Measurements from ENCODE around the gene HOXA1.

HOXA1 gene

DNA sequence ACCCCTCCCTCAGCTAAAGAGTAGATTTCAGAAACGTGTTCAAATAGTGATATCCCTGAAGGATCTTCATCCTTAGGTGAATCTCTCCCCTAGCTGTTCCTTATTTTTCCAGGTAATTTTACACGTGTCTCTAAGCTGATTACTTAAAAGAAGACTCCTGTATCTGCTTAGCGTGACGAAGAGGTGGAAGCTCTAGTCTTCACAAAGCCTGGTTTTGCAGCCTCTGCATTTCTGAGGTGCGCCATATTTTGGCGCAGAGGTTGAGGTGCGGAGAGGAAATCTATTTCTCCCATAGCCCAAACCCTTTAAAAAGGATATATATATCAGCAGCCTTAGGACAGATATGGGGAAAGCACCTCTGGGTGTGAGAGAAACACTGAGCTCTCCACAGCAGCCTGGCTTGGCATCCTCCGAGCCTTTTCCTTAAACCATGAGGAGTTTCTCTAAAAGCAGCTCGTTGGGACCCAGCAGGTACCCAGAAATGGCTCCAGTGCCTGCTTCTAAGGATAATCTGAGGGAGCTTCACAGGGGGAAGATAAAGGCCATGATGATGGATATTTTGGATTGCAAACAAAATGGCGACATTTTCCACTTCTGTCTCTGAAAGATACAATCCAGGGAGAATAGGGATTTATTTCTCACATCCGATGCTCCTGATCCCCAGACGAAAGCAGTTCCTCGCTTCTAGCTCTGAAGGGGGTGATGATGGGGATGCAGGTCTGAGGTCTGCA, 9.7 kb upstream of the HOXA1 start:
- Mint-ChIP-seq H3K4me1 (ENCODE audit: low read depth) (peaks cover 14% of the 10 kb centered on the region), H3K9me3 (ENCODE audit: low read depth) (no peaks in the 10 kb centered on the region), H3K27me3 (peaks cover 40% of the 10 kb centered on the region), H3K36me3 (peaks cover under 1% of the 10 kb centered on the region), H3K4me3 (no peak overlapping the region), H3K27ac (no peak overlapping the region)

DNA sequence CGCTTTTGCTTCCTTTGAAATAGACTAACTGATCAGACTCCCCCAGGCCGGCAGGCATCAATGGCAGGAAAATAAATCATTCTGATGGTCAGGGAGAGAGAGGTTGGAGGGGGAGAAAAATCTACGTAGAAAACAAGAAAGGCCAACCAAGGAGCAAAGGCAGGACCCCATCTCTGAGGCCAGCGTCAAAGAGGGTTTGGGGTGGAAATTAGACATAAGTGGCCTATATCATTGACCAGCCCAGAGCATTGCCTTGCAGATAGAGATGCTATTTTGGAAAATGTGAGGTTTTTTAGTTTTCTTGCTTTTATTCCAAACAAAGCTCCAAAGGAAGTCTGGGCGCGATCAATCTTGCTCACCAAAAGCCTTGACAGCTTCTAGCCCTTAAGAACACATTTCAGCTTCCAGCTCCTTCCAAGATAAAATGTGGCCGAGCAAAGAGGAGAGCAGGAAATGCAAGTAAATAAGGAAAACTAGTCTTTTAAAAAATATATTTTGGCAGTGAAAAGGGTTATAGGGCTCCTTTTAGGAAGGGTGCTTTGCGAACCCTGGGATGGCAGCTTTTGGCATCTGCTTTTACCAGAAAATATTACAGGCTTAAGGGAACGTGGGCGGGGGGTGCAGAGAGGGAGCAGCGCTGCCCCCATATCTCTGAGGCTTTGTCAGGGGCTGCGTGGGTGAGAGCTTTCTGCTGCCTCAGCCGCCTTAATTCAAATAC, 8.7 kb upstream of the HOXA1 start:
- Mint-ChIP-seq H3K4me1 (ENCODE audit: low read depth) (peaks cover 14% of the 10 kb centered on the region), H3K27ac (no peak overlapping the region), H3K27me3 (peaks cover 43% of the 10 kb centered on the region), H3K4me3 (no peak overlapping the region), H3K9me3 (ENCODE audit: low read depth) (no peaks in the 10 kb centered on the region), H3K36me3 (peaks cover 3% of the 10 kb centered on the region)

DNA sequence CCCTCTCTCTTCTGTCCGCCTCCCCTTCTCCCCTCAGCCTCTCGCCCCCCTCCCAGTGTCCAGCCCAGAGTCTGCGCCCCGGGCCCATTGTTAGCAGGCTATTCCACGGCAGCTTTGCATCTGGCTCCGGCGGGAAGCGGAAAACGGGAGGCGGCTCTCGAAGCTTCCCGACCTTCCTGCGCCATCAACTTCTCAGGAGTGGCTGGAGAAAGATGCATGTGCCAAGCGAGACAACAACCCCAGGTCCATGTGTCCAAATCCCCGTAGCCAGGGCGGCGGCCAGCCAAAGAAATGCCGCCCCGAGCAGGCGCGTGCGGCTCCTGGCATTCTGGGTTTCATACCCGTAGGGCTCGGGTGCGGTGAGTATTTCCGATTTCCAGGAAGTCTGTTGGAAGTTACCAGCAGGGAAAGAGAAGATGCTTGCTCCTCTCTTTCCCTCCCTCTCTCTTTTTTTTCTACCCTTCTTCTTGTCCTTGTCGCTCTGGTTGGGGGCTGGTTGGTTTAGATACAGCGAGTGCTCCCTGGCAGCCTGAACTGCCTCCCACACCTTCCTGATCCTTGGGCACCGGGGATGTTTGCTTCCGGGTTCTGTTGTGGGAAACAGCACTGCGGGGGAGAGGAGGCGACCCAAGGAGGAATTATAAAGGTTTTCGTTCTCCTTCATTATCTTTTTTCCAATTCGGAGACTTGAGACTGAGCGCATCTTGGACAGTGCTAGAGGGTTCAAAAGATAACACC, 7.9 kb upstream of the HOXA1 start:
- Mint-ChIP-seq H3K36me3 (peaks cover 3% of the 10 kb centered on the region), H3K4me3 (no peak overlapping the region), H3K27ac (no peak overlapping the region), H3K9me3 (ENCODE audit: low read depth) (no peaks in the 10 kb centered on the region), H3K4me1 (ENCODE audit: low read depth) (peaks cover 19% of the 10 kb centered on the region), H3K27me3 (peaks cover 50% of the 10 kb centered on the region)

DNA sequence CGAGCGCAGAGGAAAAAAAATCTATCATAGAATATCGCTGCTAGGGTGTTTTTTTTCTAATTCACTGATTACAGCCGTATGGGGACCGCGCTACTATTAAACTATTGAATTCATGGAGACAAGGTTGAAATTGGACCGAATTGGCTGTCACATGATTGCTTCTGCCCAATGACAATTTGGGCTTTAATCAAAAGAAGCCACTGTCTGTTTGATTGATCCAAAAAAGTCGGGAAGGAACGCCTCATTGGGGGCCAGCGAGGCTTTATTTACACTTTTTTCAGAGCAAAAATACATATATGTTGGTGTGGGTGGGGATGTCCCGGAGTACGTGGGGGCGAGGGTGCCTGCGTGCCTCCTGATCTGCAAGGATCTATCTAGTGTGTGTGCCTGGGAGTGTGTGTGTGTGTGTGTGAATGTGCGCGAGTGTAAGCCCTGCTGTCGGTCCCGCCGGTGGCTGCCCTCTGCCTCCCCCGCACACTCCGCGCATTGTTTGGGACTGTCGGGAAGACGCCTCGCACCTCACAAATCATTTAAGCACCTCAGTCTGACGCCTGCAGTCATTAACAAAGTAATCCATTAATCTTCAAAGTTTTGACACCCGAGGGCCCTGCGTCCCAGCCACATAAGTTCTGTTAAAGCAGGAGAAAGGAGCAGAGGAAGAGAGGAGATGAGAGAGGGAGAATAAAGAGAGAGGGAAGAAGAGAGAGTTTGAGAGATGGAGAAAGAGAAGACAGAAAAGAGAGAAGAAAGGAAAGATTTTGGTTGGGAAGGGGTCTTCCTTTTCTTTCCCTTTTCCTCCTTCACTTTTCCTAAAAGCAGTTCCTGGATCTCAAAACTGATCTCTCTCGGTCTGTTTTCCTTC, 7.0 kb upstream of the HOXA1 start, which contains the start of gene HOXA2:
Gene HOXA2, minus strand, starts transcription at position 103 of the 862 bp plus-strand sequence. CDS start 183 bp downstream, outside the sequence.
- Mint-ChIP-seq H3K36me3 (peaks cover 3% of the 10 kb centered on the region), H3K4me1 (ENCODE audit: low read depth) (peaks cover 21% of the 10 kb centered on the region), H3K27me3 (peaks cover 51% of the 10 kb centered on the region), H3K4me3 (peak within 1 kb of the TSS; percentile 58), H3K9me3 (ENCODE audit: low read depth) (no peaks in the 10 kb centered on the region), H3K27ac (no peak within 1 kb of the TSS)

GRCh38 chr7:27101957-27102580, 6.3 kb upstream of the HOXA1 start:
- Mint-ChIP-seq H3K4me1 (ENCODE audit: low read depth) (peaks cover 28% of the 10 kb centered on the region), H3K36me3 (peaks cover 3% of the 10 kb centered on the region), H3K27me3 (peaks cover 56% of the 10 kb centered on the region), H3K27ac (no peak overlapping the region), H3K9me3 (ENCODE audit: low read depth) (no peaks in the 10 kb centered on the region), H3K4me3 (peak overlapping the region; percentile 58)

DNA sequence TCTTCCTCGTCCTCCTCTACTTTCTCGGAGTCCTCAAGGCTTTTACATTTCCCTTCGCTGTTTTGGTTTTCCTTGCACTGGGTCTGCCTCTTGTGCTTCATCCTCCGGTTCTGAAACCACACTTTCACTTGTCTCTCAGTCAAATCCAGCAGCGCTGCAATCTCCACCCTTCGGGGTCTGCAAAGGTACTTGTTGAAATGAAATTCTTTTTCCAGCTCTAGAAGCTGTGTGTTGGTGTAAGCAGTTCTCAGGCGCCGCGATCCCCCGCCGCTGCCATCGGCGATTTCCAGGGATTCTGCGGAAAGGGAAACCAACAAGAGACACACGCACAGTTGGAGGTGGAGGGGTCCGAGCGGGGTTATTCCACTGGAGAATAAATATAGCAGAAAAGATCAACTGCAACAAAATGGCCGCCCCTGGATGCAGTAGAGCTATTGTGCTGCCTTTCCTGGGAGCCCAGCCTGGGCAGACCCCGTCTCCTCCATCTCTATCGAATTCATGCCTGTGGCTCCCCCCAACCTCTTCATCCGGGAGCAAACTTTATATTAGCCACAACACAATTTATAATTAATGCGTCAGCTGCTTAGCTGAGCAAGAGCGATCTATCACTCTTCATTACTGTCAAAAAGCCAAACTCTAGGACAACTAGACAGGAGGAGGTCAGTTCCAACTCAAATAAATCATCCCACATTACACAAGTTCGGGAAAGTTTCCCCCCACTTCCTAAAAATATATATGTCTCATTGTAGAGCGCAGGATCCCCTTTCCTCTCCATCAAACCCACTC, 5.6 kb upstream of the HOXA1 start:
- no peak overlapping the region for H3K4me3 Mint-ChIP-seq
- peaks cover 56% of the 10 kb centered on the region for H3K27me3 Mint-ChIP-seq
- H3K36me3 Mint-ChIP-seq: peaks cover 3% of the 10 kb centered on the region
- no peak overlapping the region for H3K27ac Mint-ChIP-seq
- H3K9me3 Mint-ChIP-seq (ENCODE audit: low read depth): no peaks in the 10 kb centered on the region
- peaks cover 29% of the 10 kb centered on the region for H3K4me1 Mint-ChIP-seq (ENCODE audit: low read depth)

DNA sequence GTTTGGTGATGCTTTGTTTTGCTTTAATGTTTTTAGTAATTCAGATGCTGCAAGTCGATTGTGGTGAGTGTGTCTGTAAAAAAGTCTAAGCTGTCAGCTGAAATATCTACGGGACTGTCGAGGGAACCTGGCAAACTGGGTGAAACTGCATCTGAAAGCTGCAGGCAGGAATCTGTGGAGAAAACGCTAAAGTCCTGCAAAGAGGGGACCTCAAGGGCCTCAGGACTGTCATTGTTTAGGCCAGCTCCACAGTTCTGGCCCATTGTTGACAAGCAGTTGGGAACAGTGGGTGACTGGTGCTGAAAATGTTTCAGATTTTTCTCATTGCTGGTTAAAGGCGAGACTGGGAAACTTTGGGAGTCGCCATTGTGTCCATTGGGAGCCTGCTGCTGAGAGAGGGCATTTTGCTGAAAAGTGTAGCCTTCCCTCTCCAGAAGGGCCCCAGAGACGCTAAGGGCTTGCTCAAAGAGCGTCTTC, 4.9 kb upstream of the HOXA1 start:
- H3K36me3 Mint-ChIP-seq: peaks cover 3% of the 10 kb centered on the region
- H3K27ac Mint-ChIP-seq: no peak overlapping the region
- peaks cover 30% of the 10 kb centered on the region for H3K4me1 Mint-ChIP-seq (ENCODE audit: low read depth)
- peaks cover 53% of the 10 kb centered on the region for H3K27me3 Mint-ChIP-seq
- H3K9me3 Mint-ChIP-seq (ENCODE audit: low read depth): no peaks in the 10 kb centered on the region
- H3K4me3 Mint-ChIP-seq: no peak overlapping the region

- H3K4me3 Mint-ChIP-seq: no peak overlapping the region
- no peak overlapping the region for H3K27ac Mint-ChIP-seq
- peaks cover 35% of the 10 kb centered on the region for H3K4me1 Mint-ChIP-seq (ENCODE audit: low read depth)
- H3K9me3 Mint-ChIP-seq (ENCODE audit: low read depth): no peaks in the 10 kb centered on the region
- peaks cover 3% of the 10 kb centered on the region for H3K36me3 Mint-ChIP-seq
- H3K27me3 Mint-ChIP-seq: peaks cover 55% of the 10 kb centered on the region
Measured at GRCh38 chr7:27099453-27100370, 3.9 kb upstream of the HOXA1 start.

DNA sequence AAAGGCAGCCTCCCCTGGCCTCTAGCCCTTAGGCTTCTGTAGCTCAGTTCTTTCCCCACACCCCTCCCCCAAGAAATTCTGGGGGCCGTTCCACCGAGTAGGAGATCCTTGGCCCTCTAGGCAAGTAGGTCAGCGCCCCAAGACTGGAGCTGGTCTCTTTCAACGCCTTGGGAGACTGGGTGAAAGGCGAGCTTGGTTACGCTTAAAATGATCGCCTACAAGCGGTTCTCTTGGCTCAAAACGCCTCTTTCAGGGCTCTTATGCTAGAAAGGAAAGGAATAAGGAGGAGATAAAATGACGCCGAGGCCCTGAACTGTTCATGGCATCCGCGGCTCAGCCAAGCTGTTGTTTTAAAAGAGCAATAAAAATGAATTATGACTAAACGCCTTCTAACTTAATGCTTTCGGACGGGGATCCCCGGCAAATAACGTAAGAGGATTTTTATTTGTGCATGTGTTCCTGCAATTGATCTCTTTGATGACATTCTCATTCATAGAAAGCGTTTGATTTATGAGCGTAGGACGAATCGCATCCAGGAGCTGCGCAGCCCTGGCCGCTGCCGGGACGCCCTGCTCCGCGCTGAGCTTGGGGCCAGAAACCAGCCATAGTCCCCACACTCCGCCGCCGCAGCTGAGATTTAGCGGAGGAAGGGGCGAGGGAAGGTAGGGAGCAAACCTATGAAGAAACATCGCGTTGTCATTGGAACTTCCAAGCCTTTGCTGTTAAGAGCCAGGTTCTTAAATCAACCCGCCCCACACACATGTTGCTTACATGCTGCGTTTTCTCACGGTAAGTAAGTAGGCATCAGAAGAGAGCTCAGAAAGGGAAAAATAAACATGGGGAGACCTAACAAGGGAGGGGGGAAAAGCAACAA, 3.0 kb upstream of the HOXA1 start:
- Mint-ChIP-seq H3K27ac (no peak overlapping the region), H3K27me3 (peaks cover 55% of the 10 kb centered on the region), H3K4me3 (no peak overlapping the region), H3K36me3 (peaks cover 3% of the 10 kb centered on the region), H3K4me1 (ENCODE audit: low read depth) (peaks cover 33% of the 10 kb centered on the region), H3K9me3 (ENCODE audit: low read depth) (no peaks in the 10 kb centered on the region)

DNA sequence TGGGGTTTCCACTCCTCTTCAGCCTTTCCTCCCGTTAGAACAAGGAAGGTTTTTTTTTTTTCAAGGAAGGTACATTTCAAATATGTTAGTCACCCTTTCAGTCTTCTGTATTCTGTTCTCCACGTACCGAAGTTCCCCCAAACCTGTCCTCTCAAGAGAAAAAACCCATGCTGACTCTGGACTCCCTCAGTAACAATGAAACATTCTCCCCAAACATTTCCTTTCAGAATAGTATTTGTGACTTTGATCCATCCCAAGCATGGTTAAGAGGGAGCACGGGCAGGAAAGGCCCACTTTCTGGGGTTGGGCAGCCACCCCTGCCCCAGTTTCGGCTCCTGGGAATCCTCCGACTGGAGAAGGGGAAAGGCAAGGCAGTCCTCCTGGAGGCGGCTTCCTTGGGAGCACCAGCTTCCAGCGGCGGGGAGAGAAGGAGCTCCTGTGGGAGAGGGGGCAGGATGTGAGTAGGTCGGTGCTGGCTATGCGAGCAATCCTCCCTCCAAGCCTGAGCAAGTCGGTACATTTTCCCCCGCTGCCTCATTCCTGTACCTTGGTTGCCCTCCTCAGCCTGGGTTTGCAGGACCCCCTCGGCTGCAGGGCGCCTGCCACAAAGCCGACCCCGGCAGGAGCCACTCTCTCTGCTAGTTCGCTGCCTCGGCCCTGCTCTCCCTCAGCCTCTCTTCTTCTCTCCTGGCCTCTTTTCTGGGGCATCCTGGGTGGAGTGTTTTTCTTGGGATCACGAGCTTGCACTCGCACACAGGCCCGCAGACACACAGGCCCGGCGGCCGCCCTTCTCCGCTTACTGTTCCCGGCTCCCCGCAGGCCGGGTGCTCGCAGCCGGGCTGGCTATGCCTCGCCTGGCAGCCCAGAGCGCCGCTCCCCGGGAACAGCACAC, 2.1 kb upstream of the HOXA1 start:
- H3K27ac Mint-ChIP-seq: no peak overlapping the region
- H3K4me1 Mint-ChIP-seq (ENCODE audit: low read depth): peaks cover 29% of the 10 kb centered on the region
- peaks cover 3% of the 10 kb centered on the region for H3K36me3 Mint-ChIP-seq
- peaks cover 53% of the 10 kb centered on the region for H3K27me3 Mint-ChIP-seq
- H3K9me3 Mint-ChIP-seq (ENCODE audit: low read depth): no peaks in the 10 kb centered on the region
- peak overlapping the region; percentile 88 for H3K4me3 Mint-ChIP-seq

DNA sequence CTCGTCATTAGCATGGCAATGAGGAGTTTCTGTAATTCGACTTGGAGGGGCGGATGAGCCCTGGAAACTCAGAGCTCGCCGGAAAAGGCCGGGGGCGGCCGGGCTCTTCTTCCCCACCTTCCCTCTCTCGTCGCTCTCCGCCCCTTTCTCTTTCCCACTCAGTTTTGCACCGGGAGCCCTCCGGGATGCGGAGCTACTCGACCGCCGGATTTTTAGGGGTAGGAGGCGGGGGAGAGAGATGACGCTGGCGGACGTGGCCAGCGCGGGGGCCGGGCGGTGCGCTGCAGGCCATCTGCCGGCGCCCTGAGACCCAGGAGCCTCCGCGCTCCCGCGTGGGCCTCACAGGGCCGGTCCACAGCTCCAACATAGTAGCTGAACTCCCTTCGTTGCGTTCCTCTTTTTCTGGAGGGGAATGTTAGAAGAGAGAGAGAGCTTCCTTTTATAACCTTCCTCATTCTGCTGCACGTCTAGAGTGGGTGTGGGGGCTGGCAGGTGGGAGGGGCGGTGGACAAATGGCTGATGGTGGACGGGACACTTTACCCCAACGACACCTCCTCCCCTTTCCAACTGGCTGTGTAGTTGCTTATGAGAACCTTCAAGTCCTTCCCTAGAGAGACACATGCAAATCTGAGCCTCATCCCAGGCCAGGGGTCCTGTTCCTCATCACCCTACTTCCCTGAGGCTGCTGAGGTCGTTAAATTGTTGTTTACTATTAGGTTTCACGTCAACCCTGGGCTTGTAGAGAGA, 1.1 kb upstream of the HOXA1 start:
- Mint-ChIP-seq H3K9me3 (ENCODE audit: low read depth) (no peaks in the 10 kb centered on the region), H3K4me3 (peak overlapping the region; percentile 88), H3K36me3 (peaks cover 3% of the 10 kb centered on the region), H3K4me1 (ENCODE audit: low read depth) (peaks cover 21% of the 10 kb centered on the region), H3K27ac (no peak overlapping the region), H3K27me3 (peaks cover 51% of the 10 kb centered on the region)

All from activated naive CD8-positive, alpha-beta T cell (primary cell).